Lung (tissue), 12 donors: ENCODE data around the gene HUNK. TPM values are rescaled to one million over a fixed set of nuclear protein-coding genes. Genes with fewer than 3 reads are reported as not detected.

ENCODE experiments used
- ATAC-seq: fragments of 200-7000 bp; cut with Tn5 transposase; one replicate; pipeline ENCODE4 v1.9.1; 2020; ENCODE audit warnings: moderate number of reproducible peaks; ENCODE audit not compliant: insufficient read depth, low FRiP score
- DNase-seq, 3 donors: peaks; one replicate each; pipeline ENCODE4 v3.0.0-alpha.2; 2013 to 2017
- H3K27ac ChIP-seq, 2 donors: one replicate each; pipeline ENCODE4 v1.5.1; 2013; ENCODE audit warnings: mild to moderate bottlenecking in 2 of 2, moderate library complexity in 2 of 2, control low read depth in 1 of 2, inconsistent platforms in 1 of 2, low read depth in 1 of 2, low read length in 1 of 2
- H3K27me3 ChIP-seq, 3 donors: one replicate each; pipeline ENCODE4 v1.5.1; 2013; ENCODE audit warnings: low read length in 2 of 3; ENCODE audit not compliant: control insufficient read depth in 3 of 3, insufficient read depth in 3 of 3
- H3K36me3 ChIP-seq, 4 donors: one replicate each; pipeline ENCODE4 v1.5.1; 2013; ENCODE audit warnings: low read length in 4 of 4, mild to moderate bottlenecking in 1 of 4, moderate library complexity in 1 of 4; ENCODE audit not compliant: control insufficient read depth in 4 of 4, insufficient read depth in 4 of 4
- H3K4me1 ChIP-seq, 5 donors: one replicate each; pipeline ENCODE4 v1.5.1; 2013; ENCODE audit warnings: low read length in 5 of 5, mild to moderate bottlenecking in 2 of 5, moderate library complexity in 1 of 5; ENCODE audit not compliant: control insufficient read depth in 5 of 5, insufficient read depth in 5 of 5
- H3K4me3 ChIP-seq: one replicate; pipeline ENCODE4 v1.5.1; 2013; ENCODE audit warnings: mild to moderate bottlenecking, control low read depth, moderate library complexity
- H3K9ac ChIP-seq, 2 donors: one replicate each; pipeline ENCODE4 v1.5.1; 2013; ENCODE audit warnings: low read length in 2 of 2, control low read depth in 1 of 2; ENCODE audit not compliant: insufficient read depth in 1 of 2
- H3K9me3 ChIP-seq, 4 donors: one replicate each; pipeline ENCODE4 v1.5.1; 2013; ENCODE audit warnings: low read length in 3 of 4, mild to moderate bottlenecking in 1 of 4, moderate library complexity in 1 of 4; ENCODE audit not compliant: control insufficient read depth in 4 of 4, insufficient read depth in 3 of 4
- CTCF ChIP-seq: IDR thresholded peaks from 2 replicates; pipeline ENCODE4 v1.5.1; 2012; ENCODE audit warnings: mild to moderate bottlenecking; ENCODE audit errors: control extremely low read depth, extremely low read depth
- WGBS, 2 donors: extraction: QIAGEN DNeasy Blood & Tissue Kit; methylation state at CpG; one replicate each; pipeline ENCODE4 v1.1.7; 2013; 5-methylcytosine and 5-hydroxymethylcytosine counted together
- polyA plus RNA-seq, 2 donors: library from polyadenylated mRNA; stranded (reverse); fragments of 200-250 nt; gene quantifications; one replicate each; pipeline ENCODE4 v1.2.1, GENCODE V29; 2013
- total RNA-seq, 2 donors: library from RNA; depleted of rRNA in 1 of 2; stranded (reverse); fragments of >200 nt in 1 of 2; gene quantifications; one replicate each; pipeline ENCODE4 v1.2.1, GENCODE V29; 2014 to 2021
- donor health status: control.
- donor health status: control.
- donor health status: Bipolar disorder and iron deficiency.
- donor health status: healthy.
- donor health status: DM: yes; HTN: yes; CAD: no.

Gene HUNK
- total and polyA plus RNA-seq, 4 donors, result 0.27 to 2.4 (median 1.4) TPM

- no peak for TF ChIP-seq CTCF
- DNase-seq (no peak), ATAC-seq (no peak)
- H3K9me3 ChIP-seq, result no peaks in the 10 kb centered on the region
- no peak overlapping the region for H3K27ac ChIP-seq
- H3K27me3 ChIP-seq, result no peaks in the 10 kb centered on the region
- H3K36me3 ChIP-seq, result no peaks in the 10 kb centered on the region
- H3K9ac ChIP-seq, result no peak overlapping the region
- WGBS, 2 donors, result 89 to 92% methylated on average over 3 of the region's 3 CpGs
- H3K4me3 ChIP-seq, result no peak overlapping the region
- peaks cover 0 to 1% (median 0%) of the 10 kb centered on the region in 5 donors for H3K4me1 ChIP-seq
Observed at GRCh38 chr21:31918250-31918775, 45.5 kb downstream of the HUNK start.

GRCh38 chr21:31920275-31920674 is 47.5 kb downstream of the HUNK start:
- Histone ChIP-seq H3K4me3 (no peak overlapping the region), H3K9ac (no peak overlapping the region), H3K4me1 (no peaks in the 10 kb centered on the region), H3K27ac (no peak overlapping the region), H3K27me3 (no peaks in the 10 kb centered on the region), H3K36me3 (peaks cover 0 to 3% (median 1%) of the 10 kb centered on the region in 4 donors), H3K9me3 (no peaks in the 10 kb centered on the region)
- no peak for ATAC-seq
- 76 to 95% methylated on average over 1 of the region's 1 CpG for WGBS, 2 donors
- DNase-seq, result no peak
- no peak for TF ChIP-seq CTCF

- no peak for ATAC-seq
- Histone ChIP-seq H3K27me3 (no peaks in the 10 kb centered on the region), H3K9ac (no peak overlapping the region), H3K9me3 (no peaks in the 10 kb centered on the region), H3K27ac (no peak overlapping the region), H3K4me3 (no peak overlapping the region), H3K36me3 (peaks cover 0 to 3% (median 1%) of the 10 kb centered on the region in 4 donors), H3K4me1 (no peaks in the 10 kb centered on the region)
- no peak for TF ChIP-seq CTCF
- DNase-seq, result no peak
- WGBS, 2 donors, result 86 to 89% methylated on average over 6 of the region's 6 CpGs
Observed at GRCh38 chr21:31921079-31921478, 48.3 kb downstream of the HUNK start.

- no peaks in the 10 kb centered on the region for H3K27me3 ChIP-seq
- H3K4me3 ChIP-seq, result no peak overlapping the region
- H3K9me3 ChIP-seq, result peaks cover 0 to 4% (median 0%) of the 10 kb centered on the region in 4 donors
- H3K9ac ChIP-seq, result no peak overlapping the region
- H3K4me1 ChIP-seq, result no peaks in the 10 kb centered on the region
- DNase-seq (no peak), ATAC-seq (no peak)
- peaks cover 0 to 3% (median 1%) of the 10 kb centered on the region in 4 donors for H3K36me3 ChIP-seq
- WGBS, 2 donors, result 94 to 95% methylated on average over 10 of the region's 10 CpGs
- no peak for TF ChIP-seq CTCF
- H3K27ac ChIP-seq, result no peak overlapping the region
Observed at GRCh38 chr21:31922881-31923280, 50.1 kb downstream of the HUNK start.
